Epithelial cell of esophagus (primary cell): ENCODE measurements around the gene TRAF7.

ENCODE experiments used
- DNase-seq: peaks from one replicate; pipeline ENCODE4 v3.0.0; 2010; ENCODE audit warnings: low read depth
- H3K4me3 ChIP-seq: 2 replicates; pipeline ENCODE4 v1.5.1; 2011; ENCODE audit warnings: mild to moderate bottlenecking, low read length, control low read depth
- CTCF ChIP-seq: IDR thresholded peaks from 2 replicates; pipeline ENCODE4 v1.5.1; 2011; ENCODE audit warnings: low read depth, mild to moderate bottlenecking, low read length, control low read depth, inconsistent platforms; ENCODE audit not compliant: insufficient read depth; ENCODE audit errors: missing control alignments

TRAF7 gene

GRCh38 chr16:2176047-2176446 lies 20.5 kb downstream of the TRAF7 start:
- DNase-seq = no peak
- no peak for TF ChIP-seq CTCF
- H3K4me3 ChIP-seq = no peak overlapping the region

DNA sequence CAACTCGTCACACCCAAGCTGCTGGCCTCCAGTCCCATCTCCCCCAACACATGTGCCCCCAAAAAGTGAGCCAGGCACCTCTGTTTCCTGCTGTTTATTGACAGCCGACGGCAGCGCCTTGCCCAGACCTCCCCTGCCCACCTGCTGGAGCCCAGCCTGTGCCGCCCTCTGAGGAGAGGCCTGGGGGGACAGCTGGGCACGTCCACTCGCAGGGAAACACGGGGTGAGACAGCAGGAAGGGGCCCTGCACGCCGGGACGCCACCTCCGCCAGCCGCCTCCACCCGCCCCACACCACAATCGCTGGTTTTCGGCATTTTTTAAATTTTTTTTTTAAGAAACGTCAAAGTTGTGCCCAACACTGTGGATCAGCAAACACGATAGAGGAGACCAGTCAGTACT lies 21.5 kb downstream of the TRAF7 start:
- TF ChIP-seq CTCF = no peak

DNA sequence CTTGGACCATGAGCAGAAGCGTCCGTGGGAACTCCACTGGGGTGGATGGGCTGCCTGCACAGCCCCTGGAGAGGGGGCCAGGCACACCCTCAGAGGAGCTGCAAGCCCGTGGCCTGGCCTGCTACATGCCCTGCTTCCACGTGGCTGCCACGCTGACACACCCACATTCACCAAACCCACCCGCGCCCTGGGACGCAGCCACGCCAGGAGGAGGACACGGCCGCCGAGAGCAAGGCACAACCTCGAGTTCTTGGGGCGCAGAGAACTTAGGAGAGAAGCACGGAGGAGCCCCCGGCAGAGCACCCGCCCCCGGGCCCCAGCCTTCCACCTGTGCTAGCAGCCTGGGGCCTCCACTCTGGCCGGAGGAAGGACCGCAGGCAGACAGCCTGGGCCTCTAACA lies 22.0 kb downstream of the TRAF7 start:
- DNase-seq = no peak
- TF ChIP-seq CTCF = no peak
- H3K4me3 ChIP-seq = no peak overlapping the region

More for the DNA sequence above, 21.5 kb downstream of the TRAF7 start:
- no peak for DNase-seq
- H3K4me3 ChIP-seq = no peak overlapping the region

DNA sequence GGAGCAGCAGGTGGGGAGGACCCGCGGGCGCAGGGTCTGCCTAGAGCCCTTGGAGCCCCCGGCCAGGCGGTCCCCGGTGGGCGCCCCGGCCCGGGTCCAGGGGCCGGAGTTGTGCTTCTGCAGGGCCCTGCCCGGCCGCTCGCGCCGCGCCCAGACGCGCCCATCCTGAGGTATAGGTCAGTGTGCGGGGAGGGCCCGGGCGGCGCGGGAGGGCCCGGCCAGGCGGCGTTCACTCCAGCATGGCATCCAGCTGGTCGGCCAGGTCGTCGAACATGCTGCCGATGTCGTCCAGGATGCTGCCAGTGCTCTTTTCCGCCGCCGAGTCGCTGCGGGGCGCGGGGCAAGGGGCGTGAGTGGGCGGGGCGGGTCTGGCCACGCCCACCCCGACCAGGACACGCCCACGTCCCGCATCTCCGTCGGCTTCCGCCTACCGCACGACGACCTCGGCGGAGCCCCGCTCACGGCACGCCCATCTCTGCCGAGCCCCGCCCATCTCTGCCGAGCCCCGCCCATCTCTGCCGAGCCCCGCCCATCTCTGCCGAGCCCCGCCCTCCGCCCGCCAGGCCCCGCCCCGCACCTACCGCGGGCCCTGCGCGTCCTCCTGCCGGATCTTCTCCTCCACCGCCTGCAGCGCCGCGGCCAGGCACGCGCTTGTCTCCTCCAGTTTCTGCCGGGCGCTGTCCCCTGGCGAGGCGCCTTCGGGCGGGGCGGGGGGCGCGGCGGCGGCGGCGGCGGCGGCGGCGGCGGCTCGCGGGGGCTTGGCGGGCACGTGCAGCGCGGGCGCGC lies 22.9 kb downstream of the TRAF7 start:
- H3K4me3 ChIP-seq = no peak overlapping the region
- no peak for TF ChIP-seq CTCF
- DNase-seq = peak; percentile 53

GRCh38 chr16:2179107-2179501 lies 23.5 kb downstream of the TRAF7 start:
- no peak for TF ChIP-seq CTCF
- no peak for DNase-seq
- H3K4me3 ChIP-seq = no peak overlapping the region

DNA sequence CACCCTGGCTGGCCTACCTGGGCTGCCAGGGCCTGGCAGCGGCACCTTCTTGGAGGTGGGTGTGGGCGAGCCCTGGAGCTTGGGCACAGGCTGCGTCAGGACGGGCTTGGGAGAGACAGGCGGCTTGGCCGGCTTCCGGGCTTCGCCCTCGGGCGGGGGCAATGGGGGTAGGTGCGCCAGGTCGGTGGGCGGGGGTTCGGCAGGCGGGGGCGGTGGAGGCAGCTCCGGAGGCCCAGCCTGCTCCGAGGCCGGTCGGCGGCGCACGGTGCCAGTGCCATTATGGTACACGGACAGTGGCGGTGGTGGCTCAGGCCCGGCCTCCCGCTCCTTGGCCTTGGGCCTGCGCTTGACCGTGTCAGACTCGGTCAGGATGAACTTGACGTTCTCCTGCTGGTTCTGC lies 24.0 kb downstream of the TRAF7 start:
- H3K4me3 ChIP-seq = no peak overlapping the region
- no peak for TF ChIP-seq CTCF
- DNase-seq = no peak

GRCh38 chr16:2180461-2180860 lies 24.9 kb downstream of the TRAF7 start:
- no peak for DNase-seq
- TF ChIP-seq CTCF = no peak
- no peak overlapping the region for H3K4me3 ChIP-seq
